IPS-20b (cell line): Measurements from ENCODE around the gene C1orf74.
A peak's percentile ranks its signal among the peaks of the same experiment; 100 is the strongest.

Experiments used
- H3K27ac ChIP-seq: one replicate; pipeline ENCODE4 v1.5.1; 2013; ENCODE audit warnings: low read length
- H3K27me3 ChIP-seq: 2 replicates; pipeline ENCODE4 v1.6.1; 2013; ENCODE audit warnings: mild to moderate bottlenecking, low read length, inconsistent platforms; ENCODE audit not compliant: insufficient read depth
- H3K36me3 ChIP-seq: 2 replicates; pipeline ENCODE4 v1.6.1; 2013; ENCODE audit warnings: low read depth, mild to moderate bottlenecking, inconsistent platforms, low read length, moderate library complexity; ENCODE audit not compliant: insufficient read depth
- H3K4me1 ChIP-seq: 2 replicates; pipeline ENCODE4 v1.6.1; 2013; ENCODE audit warnings: mild to moderate bottlenecking, control low read depth, inconsistent platforms, low read length, moderate library complexity; ENCODE audit not compliant: insufficient read depth
- H3K4me3 ChIP-seq: 2 replicates; pipeline ENCODE4 v1.5.1; 2013; ENCODE audit warnings: mild to moderate bottlenecking, low read length, inconsistent platforms
- H3K9ac ChIP-seq: 2 replicates; pipeline ENCODE4 v1.6.1; 2013; ENCODE audit warnings: low read depth, mild to moderate bottlenecking, inconsistent platforms, low read length, moderate library complexity
- H3K9me3 ChIP-seq: 2 replicates; pipeline ENCODE4 v1.6.1; 2013; ENCODE audit warnings: mild to moderate bottlenecking, low read depth, low read length, inconsistent platforms; ENCODE audit not compliant: insufficient read depth

The C1orf74 gene

DNA sequence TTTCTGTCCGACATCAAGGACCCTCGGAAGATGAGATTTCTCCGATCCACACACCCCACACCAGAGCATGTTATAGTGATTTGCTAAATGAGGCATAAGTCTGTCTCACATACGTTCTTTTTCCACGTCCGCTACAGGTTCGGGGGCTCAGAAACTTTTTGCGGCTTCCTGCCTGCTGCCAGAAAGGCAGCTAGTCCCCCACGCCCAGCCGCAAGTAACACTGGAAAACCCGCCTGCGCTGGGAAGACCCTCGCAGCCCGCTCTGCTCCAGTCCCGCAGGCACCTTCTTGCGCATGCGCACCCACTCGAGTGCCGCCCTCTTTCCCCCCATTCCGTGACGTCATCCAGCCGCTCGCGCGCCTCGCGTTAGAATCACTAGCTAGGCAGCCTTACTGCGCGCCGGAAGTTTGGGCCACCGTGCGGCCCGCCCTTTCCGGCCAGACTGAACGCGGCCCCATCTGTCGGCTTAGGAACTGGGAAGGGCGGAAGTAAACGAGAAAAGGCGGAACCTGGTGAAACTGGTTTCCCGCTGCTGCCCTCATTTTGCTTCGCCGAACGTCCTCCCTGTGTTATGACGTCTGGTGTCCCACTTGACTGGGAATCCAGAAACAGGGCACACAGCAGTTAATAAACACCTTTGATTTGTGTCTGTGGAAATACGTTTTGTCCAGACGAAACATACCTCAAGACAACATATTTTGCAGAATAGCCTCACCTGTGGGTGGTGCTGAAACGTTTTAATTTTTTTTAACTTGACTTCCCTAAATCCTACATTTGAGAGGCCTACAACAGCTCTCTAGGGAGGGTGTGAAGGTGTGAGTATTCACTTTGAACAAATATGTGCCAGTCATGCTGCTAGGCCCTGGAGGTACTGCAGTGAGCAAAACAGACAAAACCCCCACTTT lies at the start of gene C1orf74:
Gene C1orf74 (minus strand): TSS at position 295 of the 905 bp plus-strand sequence. CDS start 925 bp downstream, outside the sequence.
- peak within 1 kb of the TSS; percentile 98 for H3K4me3 ChIP-seq
- no peaks in the 10 kb centered on the region for H3K4me1 ChIP-seq
- peak within 1 kb of the TSS; percentile 66 for H3K27ac ChIP-seq
- H3K9me3 ChIP-seq = no peaks in the 10 kb centered on the region; the same call in 1 of the 2 replicates
- H3K36me3 ChIP-seq = peaks cover 5% of the 10 kb centered on the region; the same call in 1 of the 2 replicates
- H3K9ac ChIP-seq = peak within 1 kb of the TSS; percentile 97
- peaks cover 28% of the 10 kb centered on the region; the same call in 1 of the 2 replicates for H3K27me3 ChIP-seq

GRCh38 chr1:209831615-209832014 lies 47.3 kb upstream of the C1orf74 start:
- Histone ChIP-seq H3K9me3 (no peaks in the 10 kb centered on the region), H3K36me3 (peaks cover 58% of the 10 kb centered on the region), H3K4me1 (no peaks in the 10 kb centered on the region), H3K4me3 (no peak overlapping the region), H3K9ac (no peak overlapping the region), H3K27me3 (no peaks in the 10 kb centered on the region), H3K27ac (no peak overlapping the region)

- no peaks in the 10 kb centered on the region for H3K9me3 ChIP-seq
- no peak overlapping the region for H3K4me3 ChIP-seq
- H3K9ac ChIP-seq = no peak overlapping the region
- H3K4me1 ChIP-seq = no peaks in the 10 kb centered on the region
- peaks cover 49% of the 10 kb centered on the region for H3K36me3 ChIP-seq
- H3K27me3 ChIP-seq = no peaks in the 10 kb centered on the region
- no peak overlapping the region for H3K27ac ChIP-seq
Measured at GRCh38 chr1:209830722-209831121, 46.4 kb upstream of the C1orf74 start.

- Histone ChIP-seq H3K9ac (no peak overlapping the region), H3K4me1 (no peaks in the 10 kb centered on the region), H3K36me3 (peaks cover 39% of the 10 kb centered on the region), H3K27me3 (no peaks in the 10 kb centered on the region), H3K9me3 (no peaks in the 10 kb centered on the region), H3K4me3 (no peak overlapping the region), H3K27ac (no peak overlapping the region)
Measured at GRCh38 chr1:209829716-209830115, 45.4 kb upstream of the C1orf74 start.

GRCh38 chr1:209827384-209828262 lies 43.3 kb upstream of the C1orf74 start, which contains the start of gene UTP25:
UTP25 (plus strand) TSS chr1:209827972; CDS start chr1:209828064, 92 bp downstream.
- H3K4me1 ChIP-seq = no peaks in the 10 kb centered on the region
- H3K4me3 ChIP-seq = peak within 1 kb of the TSS; percentile 81
- H3K9me3 ChIP-seq = no peaks in the 10 kb centered on the region
- H3K9ac ChIP-seq = peak within 1 kb of the TSS; percentile 52; the same call in 1 of the 2 replicates
- H3K36me3 ChIP-seq = peaks cover 18% of the 10 kb centered on the region
- H3K27me3 ChIP-seq = no peaks in the 10 kb centered on the region
- no peak within 1 kb of the TSS for H3K27ac ChIP-seq

GRCh38 chr1:209825591-209826434 lies 41.5 kb upstream of the C1orf74 start:
- Histone ChIP-seq H3K9me3 (no peaks in the 10 kb centered on the region), H3K36me3 (peaks cover 2% of the 10 kb centered on the region), H3K4me3 (no peak overlapping the region), H3K27me3 (peaks cover 5% of the 10 kb centered on the region; the same call in 1 of the 2 replicates), H3K9ac (no peak overlapping the region), H3K4me1 (no peaks in the 10 kb centered on the region), H3K27ac (no peak overlapping the region)

DNA sequence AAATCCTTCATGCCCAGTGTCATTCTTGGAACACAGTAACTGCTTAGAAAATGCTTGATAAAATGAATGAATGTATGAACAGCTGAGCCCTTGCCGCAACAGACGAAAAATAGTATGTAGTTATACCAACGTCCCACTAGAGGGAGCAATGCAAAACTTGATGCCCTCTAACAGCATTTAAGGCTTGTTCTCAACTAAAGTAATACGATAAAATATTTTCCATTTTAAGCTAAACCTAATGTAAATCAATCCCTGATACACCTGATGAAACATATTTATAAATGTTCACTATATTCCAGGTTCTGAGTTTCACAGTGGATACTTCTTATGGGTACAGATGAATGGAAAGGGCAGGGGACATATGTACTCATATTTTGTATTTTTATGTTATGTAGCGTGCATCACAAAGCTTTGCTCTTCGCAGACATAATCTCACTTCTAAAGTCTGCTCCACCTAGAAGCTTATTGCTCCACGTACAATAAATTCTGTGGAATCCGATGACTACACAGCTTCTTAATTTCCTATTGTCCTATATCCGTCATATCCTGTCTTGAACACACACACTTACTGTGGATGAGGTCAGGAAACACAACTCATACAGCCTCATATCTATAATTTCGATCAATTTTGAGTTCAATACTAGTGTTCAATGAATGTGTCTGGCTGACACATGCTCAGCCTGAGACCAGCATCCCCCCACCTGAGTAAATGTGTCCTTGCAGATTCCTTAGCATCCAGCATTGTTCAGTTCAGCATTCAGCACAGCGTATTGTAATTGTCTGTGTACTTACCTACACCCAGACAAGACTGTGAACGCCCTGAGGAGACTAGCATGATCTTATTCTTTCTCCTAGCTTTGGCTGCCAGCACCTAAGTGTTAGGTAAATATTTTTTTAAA lies 39.0 kb upstream of the C1orf74 start:
- Histone ChIP-seq H3K27ac (no peak overlapping the region), H3K4me3 (no peak overlapping the region), H3K9ac (no peak overlapping the region)

DNA sequence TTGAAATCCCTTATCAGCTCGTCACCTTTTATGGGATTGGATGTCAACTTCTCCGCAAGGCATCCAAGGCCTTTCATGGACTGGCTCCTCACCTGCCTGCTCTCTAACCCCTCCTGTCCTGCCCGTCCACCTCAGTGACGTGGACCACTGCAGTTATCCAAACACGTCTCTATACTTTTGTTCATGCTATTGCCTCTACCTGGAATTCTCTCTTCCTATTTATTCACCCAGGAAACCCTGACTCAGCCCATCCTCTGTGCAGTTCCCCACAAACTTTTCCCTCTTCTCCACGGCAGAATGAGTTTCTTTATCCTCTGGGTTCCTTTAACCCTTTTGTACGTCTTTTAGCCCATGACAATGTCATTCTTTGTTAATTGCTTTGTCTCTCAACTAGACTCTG lies 38.3 kb upstream of the C1orf74 start:
- Histone ChIP-seq H3K4me3 (no peak overlapping the region), H3K9ac (no peak overlapping the region), H3K4me1 (no peaks in the 10 kb centered on the region), H3K27me3 (peaks cover 19% of the 10 kb centered on the region), H3K9me3 (no peaks in the 10 kb centered on the region), H3K27ac (no peak overlapping the region), H3K36me3 (no peaks in the 10 kb centered on the region)

More for the DNA sequence above, 39.0 kb upstream of the C1orf74 start:
- Histone ChIP-seq H3K4me1 (no peaks in the 10 kb centered on the region), H3K27me3 (peaks cover 19% of the 10 kb centered on the region), H3K9me3 (no peaks in the 10 kb centered on the region), H3K36me3 (no peaks in the 10 kb centered on the region)

- Histone ChIP-seq H3K36me3 (no peaks in the 10 kb centered on the region), H3K9me3 (no peaks in the 10 kb centered on the region)
Measured at GRCh38 chr1:209820986-209821385, 36.6 kb upstream of the C1orf74 start.

DNA sequence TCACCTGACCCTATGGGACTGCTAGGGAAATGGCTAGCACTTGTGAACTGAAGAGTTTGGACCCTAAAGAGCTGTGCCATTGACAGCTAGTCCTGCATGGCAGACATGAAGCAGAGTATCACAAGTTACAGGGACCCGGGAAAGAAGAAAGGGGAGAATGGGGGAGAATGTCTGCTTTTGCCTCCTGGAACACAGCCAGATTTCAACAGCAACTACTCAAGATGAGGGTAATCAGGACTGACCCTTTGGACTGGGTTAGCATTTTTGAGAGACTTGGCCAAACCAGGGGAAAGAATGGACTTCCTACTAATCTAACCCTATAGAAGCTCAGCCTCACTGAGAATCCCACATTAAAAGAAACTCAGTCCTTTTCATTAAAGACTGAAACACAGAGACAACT lies 34.7 kb upstream of the C1orf74 start:
- Histone ChIP-seq H3K9me3 (no peaks in the 10 kb centered on the region), H3K4me1 (no peaks in the 10 kb centered on the region; the same call in 1 of the 2 replicates), H3K27me3 (peaks cover 19% of the 10 kb centered on the region), H3K9ac (no peak overlapping the region), H3K36me3 (no peaks in the 10 kb centered on the region), H3K27ac (no peak overlapping the region), H3K4me3 (no peak overlapping the region)

More at GRCh38 chr1:209820986-209821385, 36.6 kb upstream of the C1orf74 start:
- no peak overlapping the region for H3K9ac ChIP-seq
- no peak overlapping the region for H3K27ac ChIP-seq
- H3K27me3 ChIP-seq = peaks cover 19% of the 10 kb centered on the region
- no peaks in the 10 kb centered on the region; the same call in 1 of the 2 replicates for H3K4me1 ChIP-seq
- H3K4me3 ChIP-seq = no peak overlapping the region
